H9 (cell line): ENCODE measurements around the gene PBX1. TPM values are rescaled to one million over a fixed set of nuclear protein-coding genes. Genes with fewer than 3 reads are reported as not detected.

Experiments
- DNase-seq: peaks from one replicate; pipeline ENCODE4 v3.0.0-alpha.2; 2017
- H2AFZ ChIP-seq: one replicate; pipeline ENCODE4 v1.6.1; 2013; ENCODE audit warnings: mild to moderate bottlenecking, low read length, control low read depth, moderate library complexity
- H2AK5ac ChIP-seq: 2 replicates; pipeline ENCODE4 v1.6.1; 2013; ENCODE audit warnings: low read length, control low read depth, mixed read lengths; ENCODE audit not compliant: insufficient read length
- H2BK120ac ChIP-seq: one replicate; pipeline ENCODE4 v1.6.1; 2013; ENCODE audit warnings: low read depth, mild to moderate bottlenecking, low read length, control low read depth, inconsistent platforms; ENCODE audit not compliant: poor library complexity, severe bottlenecking
- H2BK12ac ChIP-seq: 2 replicates; pipeline ENCODE4 v1.6.1; 2013; ENCODE audit warnings: low read length, control low read depth, mixed read lengths, low read depth; ENCODE audit not compliant: insufficient read length
- H2BK15ac ChIP-seq: 2 replicates; pipeline ENCODE4 v1.6.1; 2013; ENCODE audit warnings: low read depth, low read length, control low read depth
- H2BK20ac ChIP-seq: one replicate; pipeline ENCODE4 v1.6.1; 2013; ENCODE audit warnings: low read depth, mild to moderate bottlenecking, low read length, control low read depth, inconsistent platforms; ENCODE audit not compliant: poor library complexity, severe bottlenecking
- H2BK5ac ChIP-seq: 2 replicates; pipeline ENCODE4 v1.6.1; 2013; ENCODE audit warnings: low read length, control low read depth, mixed read lengths; ENCODE audit not compliant: insufficient read length
- H3K14ac ChIP-seq: 2 replicates; pipeline ENCODE4 v1.6.1; 2013; ENCODE audit warnings: low read length, control low read depth; ENCODE audit not compliant: insufficient read depth
- H3K18ac ChIP-seq: 2 replicates; pipeline ENCODE4 v1.6.1; 2013; ENCODE audit warnings: low read depth, mild to moderate bottlenecking, mixed read lengths, low read length, control low read depth; ENCODE audit not compliant: insufficient read length
- H3K23ac ChIP-seq: 2 replicates; pipeline ENCODE4 v1.6.1; 2013; ENCODE audit warnings: low read length, control low read depth, mixed read lengths, low read depth; ENCODE audit not compliant: insufficient read length
- H3K23me2 ChIP-seq: 2 replicates; pipeline ENCODE4 v1.6.1; 2013; ENCODE audit warnings: low read depth, mild to moderate bottlenecking, mixed read lengths, low read length, control low read depth; ENCODE audit not compliant: insufficient read length, poor library complexity, severe bottlenecking
- H3K27ac ChIP-seq: 2 replicates; pipeline ENCODE4 v1.5.1; 2013; ENCODE audit warnings: low read length, control low read depth, mixed read lengths, low read depth; ENCODE audit not compliant: insufficient read length
- H3K27me3 ChIP-seq: 2 replicates; pipeline ENCODE4 v1.6.1; 2013; ENCODE audit warnings: low read length, control low read depth, inconsistent platforms; ENCODE audit not compliant: insufficient read depth
- H3K4ac ChIP-seq: 2 replicates; pipeline ENCODE4 v1.6.1; 2013; ENCODE audit warnings: low read depth, mild to moderate bottlenecking, control low read depth, inconsistent platforms, low read length, moderate library complexity
- H3K4me1 ChIP-seq: 2 replicates; pipeline ENCODE4 v1.6.1; 2013; ENCODE audit warnings: low read length, control low read depth, inconsistent platforms; ENCODE audit not compliant: insufficient read depth
- H3K4me2 ChIP-seq: 2 replicates; pipeline ENCODE4 v1.6.1; 2013; ENCODE audit warnings: low read length, control low read depth, mixed read lengths; ENCODE audit not compliant: insufficient read length, insufficient read depth
- H3K56ac ChIP-seq: 2 replicates; pipeline ENCODE4 v1.6.1; 2013; ENCODE audit warnings: low read depth, mild to moderate bottlenecking, mixed read lengths, low read length, control low read depth; ENCODE audit not compliant: insufficient read length
- H3K79me1 ChIP-seq: 2 replicates; pipeline ENCODE4 v1.6.1; 2013; ENCODE audit warnings: low read depth, mild to moderate bottlenecking, moderate library complexity, low read length, control low read depth, inconsistent platforms; ENCODE audit not compliant: insufficient read depth, poor library complexity, severe bottlenecking
- H3K79me2 ChIP-seq: 2 replicates; pipeline ENCODE4 v1.6.1; 2013; ENCODE audit warnings: low read length, control low read depth, inconsistent platforms; ENCODE audit not compliant: insufficient read depth
- H3K9ac ChIP-seq: 2 replicates; pipeline ENCODE4 v1.6.1; 2013; ENCODE audit warnings: low read length, control low read depth, mixed read lengths; ENCODE audit not compliant: insufficient read length; ENCODE audit errors: extremely low read depth
- H3K9me3 ChIP-seq: one replicate; pipeline ENCODE4 v1.6.1; 2013; ENCODE audit warnings: low read depth, low read length, inconsistent platforms; ENCODE audit not compliant: control insufficient read depth
- H3T11ph ChIP-seq: one replicate; pipeline ENCODE4 v1.6.1; 2013; ENCODE audit warnings: mild to moderate bottlenecking, low read length, control low read depth, inconsistent platforms
- H4K20me1 ChIP-seq: one replicate; pipeline ENCODE4 v1.6.1; 2013; ENCODE audit not compliant: control insufficient read depth, insufficient read length, insufficient read depth
- H4K5ac ChIP-seq: 2 replicates; pipeline ENCODE4 v1.6.1; 2013; ENCODE audit warnings: low read depth, mild to moderate bottlenecking, mixed read lengths, low read length, control low read depth; ENCODE audit not compliant: insufficient read length
- H4K8ac ChIP-seq: replicated peaks from 2 replicates; pipeline ENCODE4 v1.6.1; 2013; ENCODE audit warnings: low read length, control low read depth, mixed read lengths, low read depth; ENCODE audit not compliant: insufficient read length
- H4K91ac ChIP-seq: 2 replicates; pipeline ENCODE4 v1.6.1; 2013; ENCODE audit warnings: low read depth, mild to moderate bottlenecking, moderate library complexity, mixed read lengths, low read length, control low read depth; ENCODE audit not compliant: insufficient read length
- H3K27ac Mint-ChIP-seq, 3 experiments: 2 replicates in 2 of 3; 3 replicates in 1 of 3; pipeline ENCODE4 v1.8.0; 2020 to 2021; ENCODE audit warnings: mixed read lengths in 3 of 3, mild to moderate bottlenecking in 1 of 3, moderate library complexity in 1 of 3
- H3K27me3 Mint-ChIP-seq: 2 replicates; pipeline ENCODE4 v1.8.0; 2021; ENCODE audit warnings: low read depth, mild to moderate bottlenecking, moderate library complexity, mixed read lengths
- H3K36me3 Mint-ChIP-seq, 3 experiments: 2 replicates in 2 of 3; 3 replicates in 1 of 3; pipeline ENCODE4 v1.8.0; 2020 to 2021; ENCODE audit warnings: low read depth in 3 of 3, mixed read lengths in 3 of 3; ENCODE audit not compliant: insufficient read depth in 1 of 3
- H3K4me1 Mint-ChIP-seq, 2 experiments: 2 replicates each; pipeline ENCODE4 v1.8.0; 2020; ENCODE audit warnings: mixed read lengths in 2 of 2
- H3K4me3 Mint-ChIP-seq, 2 experiments: 2 replicates in 1 of 2; 3 replicates in 1 of 2; pipeline ENCODE4 v1.8.0; 2020 to 2021; ENCODE audit warnings: mild to moderate bottlenecking in 2 of 2, mixed read lengths in 2 of 2, moderate library complexity in 1 of 2
- H3K9me3 Mint-ChIP-seq, 2 experiments: 2 replicates in 1 of 2; 3 replicates in 1 of 2; pipeline ENCODE4 v1.8.0; 2020; ENCODE audit warnings: mild to moderate bottlenecking in 2 of 2, mixed read lengths in 2 of 2, moderate library complexity in 1 of 2
- WGBS: extraction: QIAGEN DNeasy Blood & Tissue Kit; methylation state at CpG from one replicate; pipeline ENCODE4 v1.1.7; 2013; ENCODE audit warnings: missing lambda C conversion rate, low lambda C conversion rate, mixed read lengths; ENCODE audit not compliant: insufficient read length; ENCODE audit errors: extremely low coverage; 5-methylcytosine and 5-hydroxymethylcytosine counted together
- total RNA-seq: library from RNA; stranded (reverse); gene quantifications from 2 replicates; pipeline ENCODE4 v1.2.1, GENCODE V29; 2021
- TF ChIP-seq, protein P1 (sequence below): fragments of 200-600 bp; sonication (generic); conservative IDR thresholded peaks from 3 replicates; pipeline ENCODE4 v1.8.0; 2021; ENCODE audit warnings: antibody characterized with exemption, mild to moderate bottlenecking

The PBX1 gene
- total RNA-seq, 1 experiment from 2014 or later: 142 TPM

DNA sequence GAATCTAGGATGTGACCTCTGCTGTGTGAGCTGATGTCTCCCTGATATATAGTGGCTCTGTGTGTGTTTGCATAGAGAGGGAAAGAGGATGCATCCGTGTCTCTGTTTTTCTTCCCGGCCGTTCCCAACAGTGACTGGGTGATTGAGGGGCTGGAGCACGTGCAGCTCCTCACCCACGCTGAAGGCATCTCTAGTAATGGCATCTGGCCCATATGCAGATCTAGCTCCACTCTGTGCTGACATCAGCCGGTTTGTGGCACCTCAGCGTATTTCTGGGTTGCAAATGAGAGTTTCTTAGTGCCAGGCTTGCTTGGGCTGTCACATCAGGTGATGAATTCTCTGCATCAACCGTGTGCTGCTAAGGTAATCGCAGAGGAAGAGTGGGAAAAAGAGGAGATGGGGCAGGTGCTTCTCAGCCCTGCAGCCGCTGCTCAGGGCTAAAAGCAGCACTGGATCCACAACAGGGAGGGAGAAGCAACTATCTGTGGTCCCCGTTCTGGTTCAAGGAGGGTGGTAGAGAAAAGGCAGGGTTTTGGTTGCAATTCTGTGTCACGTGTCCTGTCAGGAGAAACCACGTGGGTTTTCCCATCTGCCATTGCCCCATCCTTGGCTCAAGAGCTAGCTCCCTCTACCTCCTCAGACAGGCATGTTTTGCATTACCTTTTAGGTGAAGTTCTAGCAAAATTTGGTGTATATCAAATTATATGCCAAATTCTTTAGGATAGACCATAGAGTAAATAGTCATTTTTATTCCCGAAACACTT lies 282.9 kb downstream of the PBX1 start:
- Histone ChIP-seq H2BK120ac (no peak overlapping the region), H3K23me2 (no peaks in the 10 kb centered on the region), H3K4me1 (no peaks in the 10 kb centered on the region), H4K91ac (no peak overlapping the region), H4K20me1 (no peaks in the 10 kb centered on the region), H3K56ac (no peak overlapping the region), H4K5ac (no peak overlapping the region), H3K27me3 (no peaks in the 10 kb centered on the region), H3K27ac (no peak overlapping the region), H3K79me2 (no peaks in the 10 kb centered on the region), H2AFZ (no peak overlapping the region), H3T11ph (no peak overlapping the region), H3K79me1 (no peaks in the 10 kb centered on the region), H3K9me3 (no peaks in the 10 kb centered on the region), H3K4ac (no peak overlapping the region), H3K4me2 (no peak overlapping the region), H3K23ac (no peak overlapping the region), H2BK15ac (no peak overlapping the region), H4K8ac (no peak overlapping the region), H2BK20ac (no peak overlapping the region), H2AK5ac (no peak overlapping the region), H2BK5ac (no peak overlapping the region), H3K9ac (no peak overlapping the region), H3K14ac (no peak overlapping the region), H2BK12ac (no peak overlapping the region), H3K18ac (no peak overlapping the region)
- H3K27ac Mint-ChIP-seq: peak overlapping the region; percentile 10 to 86 (median 32); a peak in 2 of 7 replicates
- no peaks in the 10 kb centered on the region for H3K27me3 Mint-ChIP-seq
- H3K4me1 Mint-ChIP-seq: peaks cover 30 to 35% of the 10 kb centered on the region in 2 experiments
- no CpG with 5 or more reads among the region's 14 CpGs for WGBS
- H3K4me3 Mint-ChIP-seq: no peak overlapping the region
- no peaks in the 10 kb centered on the region for H3K9me3 Mint-ChIP-seq
- no peak for DNase-seq
- H3K36me3 Mint-ChIP-seq: peaks cover 9 to 34% (median 34%) of the 10 kb centered on the region in 3 experiments
- TF ChIP-seq, protein P1, sequence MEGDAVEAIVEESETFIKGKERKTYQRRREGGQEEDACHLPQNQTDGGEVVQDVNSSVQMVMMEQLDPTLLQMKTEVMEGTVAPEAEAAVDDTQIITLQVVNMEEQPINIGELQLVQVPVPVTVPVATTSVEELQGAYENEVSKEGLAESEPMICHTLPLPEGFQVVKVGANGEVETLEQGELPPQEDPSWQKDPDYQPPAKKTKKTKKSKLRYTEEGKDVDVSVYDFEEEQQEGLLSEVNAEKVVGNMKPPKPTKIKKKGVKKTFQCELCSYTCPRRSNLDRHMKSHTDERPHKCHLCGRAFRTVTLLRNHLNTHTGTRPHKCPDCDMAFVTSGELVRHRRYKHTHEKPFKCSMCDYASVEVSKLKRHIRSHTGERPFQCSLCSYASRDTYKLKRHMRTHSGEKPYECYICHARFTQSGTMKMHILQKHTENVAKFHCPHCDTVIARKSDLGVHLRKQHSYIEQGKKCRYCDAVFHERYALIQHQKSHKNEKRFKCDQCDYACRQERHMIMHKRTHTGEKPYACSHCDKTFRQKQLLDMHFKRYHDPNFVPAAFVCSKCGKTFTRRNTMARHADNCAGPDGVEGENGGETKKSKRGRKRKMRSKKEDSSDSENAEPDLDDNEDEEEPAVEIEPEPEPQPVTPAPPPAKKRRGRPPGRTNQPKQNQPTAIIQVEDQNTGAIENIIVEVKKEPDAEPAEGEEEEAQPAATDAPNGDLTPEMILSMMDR: no peak
